Jurkat, Clone E6-1 (cell line): ENCODE data around the gene CD58.
"Not testable (repeated sequence)": the region's sequence is repeated elsewhere in the genome, so short reads cannot be mapped to it uniquely, and the experiment has no call there.

ENCODE experiments used
- DNase-seq: peaks from one replicate; pipeline ENCODE4 v3.0.0-alpha.2; 2011; ENCODE audit warnings: low read depth, low spot score
- H3K4me3 ChIP-seq: 2 replicates; pipeline ENCODE4 v1.5.1; 2011; ENCODE audit warnings: mild to moderate bottlenecking, low read length, control low read depth, moderate library complexity

Gene CD58

GRCh38 chr1:116574581-116575291, 3.9 kb upstream of the CD58 start:
- H3K4me3 ChIP-seq = no peak overlapping the region
- peak; percentile 54 for DNase-seq

- H3K4me3 ChIP-seq = no peak overlapping the region
- no peak for DNase-seq
Observed at GRCh38 chr1:116573431-116574095, 2.7 kb upstream of the CD58 start.

- DNase-seq = no peak
- no peak overlapping the region for H3K4me3 ChIP-seq
Observed at GRCh38 chr1:116572771-116573430, 2.1 kb upstream of the CD58 start.

- H3K4me3 ChIP-seq = no peak overlapping the region
Observed at GRCh38 chr1:116572099-116572498, 1.3 kb upstream of the CD58 start.

GRCh38 chr1:116571215-116571919, 541 bp upstream of the CD58 start:
- peak overlapping the region; percentile 79 for H3K4me3 ChIP-seq
- DNase-seq = no peak

More at GRCh38 chr1:116572099-116572498, 1.3 kb upstream of the CD58 start:
- no peak for DNase-seq

- H3K4me3 ChIP-seq = peak overlapping the region; percentile 79
- DNase-seq = no peak
Observed at GRCh38 chr1:116569776-116570357, 959 bp downstream of the CD58 start.

- no peak for DNase-seq
- H3K4me3 ChIP-seq = no peak overlapping the region
Observed at GRCh38 chr1:116569381-116569670, 1.5 kb downstream of the CD58 start.

GRCh38 chr1:116568662-116569380, 2.0 kb downstream of the CD58 start:
- no peak overlapping the region for H3K4me3 ChIP-seq
- DNase-seq = no peak

GRCh38 chr1:116567790-116568661, 2.8 kb downstream of the CD58 start:
- DNase-seq = no peak
- no peak overlapping the region for H3K4me3 ChIP-seq

GRCh38 chr1:116565222-116565621, 5.6 kb downstream of the CD58 start:
- no peak overlapping the region for H3K4me3 ChIP-seq

GRCh38 chr1:116564426-116564825, 6.4 kb downstream of the CD58 start:
- no peak overlapping the region for H3K4me3 ChIP-seq
- DNase-seq = no peak

More at GRCh38 chr1:116565222-116565621, 5.6 kb downstream of the CD58 start:
- no peak for DNase-seq

GRCh38 chr1:116562465-116562864, 8.4 kb downstream of the CD58 start:
- not testable (repeated sequence) for H3K4me3 ChIP-seq, DNase-seq

- no peak for DNase-seq
- H3K4me3 ChIP-seq = no peak overlapping the region
Observed at GRCh38 chr1:116561563-116561962, 9.3 kb downstream of the CD58 start.

GRCh38 chr1:116560704-116561490, 9.9 kb downstream of the CD58 start:
- H3K4me3 ChIP-seq = no peak overlapping the region
- no peak for DNase-seq

- DNase-seq = no peak
- no peak overlapping the region for H3K4me3 ChIP-seq
Observed at GRCh38 chr1:116559304-116559761, 11.5 kb downstream of the CD58 start.

GRCh38 chr1:116558571-116558970, 12.3 kb downstream of the CD58 start:
- DNase-seq = no peak
- no peak overlapping the region for H3K4me3 ChIP-seq

- no peak overlapping the region for H3K4me3 ChIP-seq
- DNase-seq = no peak
Observed at GRCh38 chr1:116558140-116558549, 12.7 kb downstream of the CD58 start.
